ENCODE measurements around the gene USH1G.

DNA sequence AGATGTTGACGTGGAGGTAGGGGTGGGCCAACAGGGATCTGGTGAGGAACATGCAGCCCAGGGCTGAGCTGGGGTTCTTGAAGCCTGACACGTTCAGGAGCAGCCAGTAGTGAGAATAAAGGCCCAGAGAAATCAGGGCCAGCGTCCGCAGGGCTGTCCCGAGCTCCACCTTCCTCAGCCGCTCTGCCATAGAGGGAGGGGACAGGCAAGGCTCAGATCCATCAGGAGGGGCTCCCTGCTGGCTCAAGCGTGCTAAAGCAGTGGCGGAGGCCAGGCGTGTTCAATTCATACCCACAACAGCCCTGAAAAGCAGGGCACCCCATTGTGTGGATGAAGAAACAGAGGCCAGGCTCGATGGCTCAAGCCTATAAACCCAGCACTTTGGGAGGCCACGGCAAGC lies 42.0 kb downstream of the USH1G start:
- TF ChIP-seq CTCF (IDR thresholded peaks at IDR 0.05; ENCODE audit: insufficient read depth, low read length) (no peak), POLR2AphosphoS5 (IDR thresholded peaks at IDR 0.05; ENCODE audit: low read depth) (no peak), GABPA (IDR thresholded peaks at IDR 0.05; ENCODE audit: low read depth) (no peak), SPI1 (IDR thresholded peaks at IDR 0.05; ENCODE audit: borderline replicate concordance, low read depth) (no peak), REST (IDR thresholded peaks at IDR 0.05; ENCODE audit: insufficient replicate concordance, low read depth) (no peak)
